Spleen (tissue), 11 donors: ENCODE results near the gene CPA2. TPM values are rescaled to one million over a fixed set of nuclear protein-coding genes. Genes with fewer than 3 reads are reported as not detected.
"Not testable (repeated sequence)": the region's sequence is repeated elsewhere in the genome, so short reads cannot be mapped to it uniquely, and the experiment has no call there.

Experiments
- DNase-seq: peaks from one replicate; pipeline ENCODE4 v3.0.0-alpha.2; 2020
- H3K27ac ChIP-seq, 8 donors: fragments of 200-600 bp; sonication (generic) in 7 of 8; 1 replicate in 4 of 8; 2 replicates in 4 of 8; pipeline versions ENCODE4 v1.5.0 to v1.8.0; 2016 to 2021; ENCODE audit warnings: inconsistent platforms in 4 of 8, mild to moderate bottlenecking in 4 of 8, moderate library complexity in 1 of 8
- H3K27me3 ChIP-seq, 7 donors: fragments of 200-600 bp; sonication (generic) in 6 of 7; replicated peaks in 1 of 7; 1 replicate in 4 of 7; 2 replicates in 3 of 7; pipeline versions ENCODE4 v1.5.0 to v1.8.0; 2016 to 2021; ENCODE audit warnings: inconsistent platforms in 3 of 7, mild to moderate bottlenecking in 1 of 7
- H3K36me3 ChIP-seq, 6 donors: fragments of 200-600 bp; sonication (generic) in 5 of 6; 1 replicate in 4 of 6; 2 replicates in 2 of 6; pipeline versions ENCODE4 v1.5.0 to v1.8.0; 2016 to 2021; ENCODE audit warnings: inconsistent platforms in 2 of 6
- H3K4me1 ChIP-seq, 6 donors: fragments of 200-600 bp; sonication (generic) in 5 of 6; 1 replicate in 3 of 6; 2 replicates in 3 of 6; pipeline versions ENCODE4 v1.5.0 to v1.8.0; 2016 to 2021; ENCODE audit warnings: inconsistent platforms in 3 of 6
- H3K4me3 ChIP-seq, 8 donors: fragments of 200-600 bp; sonication (generic) in 7 of 8; 1 replicate in 4 of 8; 2 replicates in 4 of 8; pipeline versions ENCODE4 v1.5.0 to v1.8.0; 2016 to 2021; ENCODE audit warnings: inconsistent platforms in 4 of 8, mild to moderate bottlenecking in 4 of 8, moderate library complexity in 2 of 8
- H3K9me3 ChIP-seq, 8 donors: fragments of 200-600 bp; sonication (generic) in 7 of 8; 1 replicate in 4 of 8; 2 replicates in 4 of 8; pipeline versions ENCODE4 v1.5.0 to v1.8.0; 2016 to 2021; ENCODE audit warnings: inconsistent platforms in 4 of 8
- POLR2A ChIP-seq, 3 donors: fragments of 450-650 bp; IDR thresholded peaks; one replicate each; pipeline ENCODE4 v1.5.1; 2017; ENCODE audit warnings: antibody characterized with exemption in 3 of 3, mild to moderate bottlenecking in 1 of 3
- POLR2AphosphoS5 ChIP-seq, 3 donors: sonication (generic); formaldehyde crosslinking; IDR thresholded peaks; one replicate each; pipeline ENCODE4 v1.5.1; 2017; ENCODE audit warnings: antibody characterized with exemption in 3 of 3
- WGBS, 5 donors: extraction: QIAGEN DNeasy Blood & Tissue Kit in 3 of 5; methylation state at CpG; one replicate each; pipeline versions ENCODE4 v1.1.5 to v1.1.7; 2013 to 2018; 5-methylcytosine and 5-hydroxymethylcytosine counted together
- intact Hi-C: fragments of 100-400 bp; cut with DNase I; formaldehyde crosslinking; loops from one replicate; pipeline ENCODE4 v1.15.0; 2023; ENCODE audit warnings: low total_unique reads
- polyA plus RNA-seq, 3 donors: library from polyadenylated mRNA; stranded (reverse); fragments of 200-250 nt; gene quantifications; one replicate each; pipeline ENCODE4 v1.2.1, GENCODE V29; 2013
- total RNA-seq, 7 donors: library from RNA; depleted of rRNA in 3 of 7; stranded (reverse); fragments of >200 nt in 3 of 7; fragmentation: NEBNext Ultra II Directional in 4 of 7; extraction: Animal tissue kit (Norgen Biotek cat#: 25700) in 4 of 7; gene quantifications; one replicate each; pipeline versions ENCODE4 v1.1.0 to v1.2.1, GENCODE V29; 2016 to 2021
- TF ChIP-seq, protein P1 (sequence below), 11 experiments: fragments of 200-600 bp in 7 of 11; fragments of 450-650 bp in 4 of 11; sonication (generic) in 4 of 11; IDR thresholded peaks in 8 of 11; conservative IDR thresholded peaks in 3 of 11; 1 replicate in 7 of 11; 2 replicates in 4 of 11; pipeline versions ENCODE4 v1.4.0 to v1.8.0; 2016 to 2021; ENCODE audit warnings: antibody characterized with exemption in 11 of 11, inconsistent platforms in 4 of 11, mild to moderate bottlenecking in 1 of 11
- donor health status: healthy with polysubstance abuse.
- donor health status: DM: no; HTN: no; CAD: no; lungs with moderate emphysema.
- donor health status: DM: no; HTN: no; CAD: no.
- donor health status: Bipolar disorder and iron deficiency.
- donor health status: healthy.
- donor health status: DM: no; HTN: no; CAD: no.
- donor health status: DM: yes; HTN: yes; CAD: no.

CPA2 gene
- total and polyA plus RNA-seq, 10 donors: 0.13 to 1.5 (median 0.28) TPM; not detected in 5

DNA sequence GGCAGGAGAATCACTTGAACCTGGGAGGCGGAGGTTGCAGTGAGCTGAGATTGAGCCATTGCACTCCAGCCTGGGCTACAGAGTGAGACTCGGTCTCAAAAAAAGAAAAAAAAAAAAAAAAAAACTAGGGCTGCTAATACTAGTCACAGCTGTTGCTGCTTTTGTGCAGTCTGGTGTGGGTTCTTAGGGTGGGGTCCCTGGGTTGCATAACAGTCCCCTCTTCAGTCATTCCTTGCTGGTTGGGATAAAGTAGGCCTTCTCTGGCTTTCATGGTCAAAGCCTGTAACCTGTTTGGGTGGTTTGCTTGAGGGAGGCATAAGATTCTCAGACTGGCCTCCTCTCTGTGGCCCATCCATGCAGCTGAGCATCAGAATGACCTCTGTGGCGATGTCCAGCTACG lies 44.9 kb upstream of the CPA2 start:
- Histone ChIP-seq H3K4me3 (no peak overlapping the region), H3K27ac (no peak overlapping the region), H3K4me1 (no peaks in the 10 kb centered on the region), H3K9me3 (no peaks in the 10 kb centered on the region), H3K36me3 (no peaks in the 10 kb centered on the region), H3K27me3 (no peaks in the 10 kb centered on the region)
- intact Hi-C loops: no loop called here
- 89 to 97% (median 95%) methylated on average over 4 of the region's 4 CpGs for WGBS, 5 donors
- TF ChIP-seq POLR2AphosphoS5 (IDR thresholded peaks at IDR 0.05) (no peak), POLR2A (IDR thresholded peaks at IDR 0.05) (no peak)
- TF ChIP-seq, protein P1, sequence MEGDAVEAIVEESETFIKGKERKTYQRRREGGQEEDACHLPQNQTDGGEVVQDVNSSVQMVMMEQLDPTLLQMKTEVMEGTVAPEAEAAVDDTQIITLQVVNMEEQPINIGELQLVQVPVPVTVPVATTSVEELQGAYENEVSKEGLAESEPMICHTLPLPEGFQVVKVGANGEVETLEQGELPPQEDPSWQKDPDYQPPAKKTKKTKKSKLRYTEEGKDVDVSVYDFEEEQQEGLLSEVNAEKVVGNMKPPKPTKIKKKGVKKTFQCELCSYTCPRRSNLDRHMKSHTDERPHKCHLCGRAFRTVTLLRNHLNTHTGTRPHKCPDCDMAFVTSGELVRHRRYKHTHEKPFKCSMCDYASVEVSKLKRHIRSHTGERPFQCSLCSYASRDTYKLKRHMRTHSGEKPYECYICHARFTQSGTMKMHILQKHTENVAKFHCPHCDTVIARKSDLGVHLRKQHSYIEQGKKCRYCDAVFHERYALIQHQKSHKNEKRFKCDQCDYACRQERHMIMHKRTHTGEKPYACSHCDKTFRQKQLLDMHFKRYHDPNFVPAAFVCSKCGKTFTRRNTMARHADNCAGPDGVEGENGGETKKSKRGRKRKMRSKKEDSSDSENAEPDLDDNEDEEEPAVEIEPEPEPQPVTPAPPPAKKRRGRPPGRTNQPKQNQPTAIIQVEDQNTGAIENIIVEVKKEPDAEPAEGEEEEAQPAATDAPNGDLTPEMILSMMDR (IDR thresholded peaks at IDR 0.05 in 8 of 11, conservative IDR thresholded peaks at IDR 0.05 in 3 of 11): no peak
- DNase-seq: no peak

DNA sequence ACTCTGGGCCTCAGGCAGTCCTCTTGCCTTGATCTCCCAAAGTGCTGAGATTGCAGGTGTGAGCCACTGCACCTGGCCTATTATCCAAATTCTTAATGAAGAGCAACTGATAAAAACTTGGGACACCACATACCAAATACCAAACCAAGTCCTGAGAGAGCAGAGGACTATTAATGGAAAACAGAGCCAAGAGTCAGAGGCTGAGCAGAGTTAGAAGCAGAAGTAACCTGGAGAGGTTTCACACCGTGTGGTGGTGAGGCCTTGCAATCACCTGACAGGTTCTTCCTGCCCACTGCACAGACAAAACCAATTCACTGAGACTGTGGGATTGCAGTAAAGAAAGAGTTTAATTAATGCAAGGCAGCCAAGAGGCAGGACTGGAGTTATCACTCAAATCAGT lies 43.0 kb upstream of the CPA2 start:
- no peaks in the 10 kb centered on the region for H3K9me3 ChIP-seq
- no peaks in the 10 kb centered on the region for H3K4me1 ChIP-seq
- no peaks in the 10 kb centered on the region for H3K36me3 ChIP-seq
- intact Hi-C loops: no loop called here
- 14 to 64% (median 43%) methylated on average over 1 of the region's 1 CpG for WGBS, 5 donors
- TF ChIP-seq, protein P1 (IDR thresholded peaks at IDR 0.05 in 8 of 11, conservative IDR thresholded peaks at IDR 0.05 in 3 of 11): no peak
- TF ChIP-seq POLR2A (IDR thresholded peaks at IDR 0.05) (no peak), POLR2AphosphoS5 (IDR thresholded peaks at IDR 0.05) (no peak)
- H3K27me3 ChIP-seq: no peaks in the 10 kb centered on the region
- DNase-seq: no peak
- H3K27ac ChIP-seq: no peak overlapping the region
- H3K4me3 ChIP-seq: no peak overlapping the region

DNA sequence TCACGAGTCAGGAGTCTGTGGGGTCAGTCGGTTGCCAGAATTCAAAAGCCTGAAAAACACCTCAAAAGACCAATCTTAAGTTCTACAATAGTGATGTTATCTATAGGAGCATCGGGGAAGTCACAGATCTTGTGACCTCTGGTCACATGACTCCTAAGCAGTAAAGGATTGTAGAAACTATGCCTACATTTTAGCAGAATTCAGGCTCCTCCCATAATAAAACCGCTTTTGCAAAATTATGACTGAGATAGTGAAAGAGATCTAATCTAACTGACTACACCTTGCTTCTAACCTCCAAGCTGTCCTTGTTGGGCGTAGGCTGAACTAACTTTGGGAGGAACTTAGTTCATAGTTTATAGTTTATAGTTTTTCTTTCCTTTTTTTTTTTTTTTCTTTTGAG lies 42.5 kb upstream of the CPA2 start:
- intact Hi-C loops: no loop called here
- WGBS, 5 donors: 87 to 97% (median 91%) methylated on average over 5 of the region's 5 CpGs

DNA sequence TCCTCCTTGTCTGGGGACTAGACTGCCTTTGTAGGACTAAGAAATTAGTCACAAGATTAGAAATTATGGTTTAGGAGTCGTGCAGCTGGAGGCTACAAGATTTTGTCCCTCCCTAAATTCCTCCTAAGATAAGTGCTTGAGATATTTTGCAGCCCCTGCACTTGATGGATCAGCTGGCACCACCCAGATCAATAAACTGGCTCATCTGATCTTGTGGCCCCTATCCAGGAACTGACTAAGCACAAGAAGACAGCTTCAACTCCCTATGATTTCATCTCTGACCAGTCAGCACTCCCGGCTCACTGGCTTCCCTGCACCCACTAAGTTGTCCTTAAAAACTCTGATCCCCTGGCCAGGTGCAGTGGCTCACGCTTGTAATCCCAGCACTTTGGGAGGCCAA lies 41.7 kb upstream of the CPA2 start:
- H3K9me3 ChIP-seq, H3K27ac ChIP-seq, H3K4me1 ChIP-seq, H3K36me3 ChIP-seq, H3K4me3 ChIP-seq, H3K27me3 ChIP-seq, DNase-seq, intact Hi-C loops: not testable (repeated sequence)
- WGBS, 5 donors: 69 to 89% (median 84%) methylated on average over 3 of the region's 3 CpGs

More for the DNA sequence above, 42.5 kb upstream of the CPA2 start:
- DNase-seq: no peak
- Histone ChIP-seq H3K4me3 (no peak overlapping the region), H3K27me3 (no peaks in the 10 kb centered on the region), H3K4me1 (no peaks in the 10 kb centered on the region), H3K9me3 (no peaks in the 10 kb centered on the region), H3K27ac (no peak overlapping the region), H3K36me3 (no peaks in the 10 kb centered on the region)
- TF ChIP-seq POLR2A (IDR thresholded peaks at IDR 0.05): no peak

DNA sequence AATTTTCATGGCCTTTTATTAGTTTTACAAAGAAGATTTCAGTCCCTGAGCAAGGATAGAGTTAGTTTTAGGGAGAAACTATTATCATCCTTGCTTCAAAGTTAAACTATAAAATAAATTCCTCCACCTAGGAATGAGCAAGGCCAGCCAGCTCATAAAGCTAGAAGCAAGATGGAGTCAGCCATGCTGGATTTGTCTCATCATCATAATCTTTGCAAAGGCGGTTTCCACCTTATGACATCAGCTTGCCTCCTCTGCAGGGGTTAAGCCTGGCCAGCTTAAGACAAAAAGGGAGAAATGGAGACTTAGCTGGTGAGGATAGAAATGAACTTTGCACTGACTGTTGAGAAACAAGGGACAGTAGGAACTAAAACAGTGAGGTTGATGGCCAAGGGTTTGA lies 40.3 kb upstream of the CPA2 start:
- Histone ChIP-seq H3K36me3 (no peaks in the 10 kb centered on the region), H3K4me3 (no peak overlapping the region), H3K27me3 (no peaks in the 10 kb centered on the region), H3K27ac (no peak overlapping the region), H3K4me1 (no peaks in the 10 kb centered on the region), H3K9me3 (no peaks in the 10 kb centered on the region)
- TF ChIP-seq, protein P1 (IDR thresholded peaks at IDR 0.05 in 8 of 11, conservative IDR thresholded peaks at IDR 0.05 in 3 of 11): no peak
- no peak for TF ChIP-seq POLR2A (IDR thresholded peaks at IDR 0.05)
- no peak for TF ChIP-seq POLR2AphosphoS5 (IDR thresholded peaks at IDR 0.05)
- intact Hi-C loops: no loop called here
- DNase-seq: no peak
- 90 to 96% (median 92%) methylated on average over 1 of the region's 1 CpG for WGBS, 5 donors
